ENCODE measurements around the gene SPEM3. TPM values are rescaled to one million over a fixed set of nuclear protein-coding genes. Genes with fewer than 3 reads are reported as not detected.
A peak's percentile ranks its signal among the peaks of the same experiment; 100 is the strongest.

SPEM3 gene
- total and polyA plus RNA-seq, 2 of the 4 experiments (the other 2 are of a cell fraction) = not detected

DNA sequence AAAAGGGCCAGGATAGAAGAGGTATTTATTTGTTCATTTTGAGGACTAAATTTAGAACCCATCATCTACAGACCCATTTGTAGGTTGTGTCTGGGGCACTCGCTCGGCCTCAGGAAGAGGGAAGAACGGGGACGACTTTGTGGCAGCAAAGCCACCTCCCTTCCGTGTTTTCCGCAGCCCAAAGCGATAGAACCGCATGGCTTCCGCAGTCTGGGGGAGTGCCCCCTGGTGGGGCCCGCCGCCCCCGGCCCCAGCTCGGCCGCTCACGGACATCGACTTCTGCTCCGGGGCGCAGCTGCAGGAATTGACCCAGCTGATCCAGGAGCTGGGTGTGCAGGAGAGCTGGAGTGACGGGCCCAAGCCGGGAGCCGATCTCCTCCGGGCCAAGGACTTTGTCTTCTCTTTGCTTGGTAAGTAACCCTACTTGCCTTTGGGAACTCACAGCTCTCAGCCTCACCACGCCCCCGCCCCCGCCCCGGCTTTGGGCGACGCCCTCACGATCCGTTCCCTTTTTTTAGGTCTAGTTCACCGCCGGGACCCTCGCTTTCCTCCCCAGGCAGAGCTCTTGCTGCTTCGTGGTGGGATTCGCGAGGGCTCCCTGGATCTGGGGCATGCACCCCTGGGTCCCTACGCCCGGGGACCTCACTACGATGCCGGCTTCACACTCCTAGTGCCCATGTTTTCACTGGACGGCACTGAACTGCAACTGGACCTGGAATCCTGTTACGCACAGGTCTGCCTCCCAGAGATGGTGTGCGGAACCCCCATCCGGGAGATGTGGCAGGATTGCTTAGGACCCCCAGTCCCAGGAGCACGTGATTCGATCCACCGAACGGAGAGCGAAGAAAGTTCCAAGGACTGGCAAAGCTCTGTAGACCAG lies 7.3 kb downstream of the SPEM3 start:
- TF ChIP-seq RAD21 (IDR thresholded peaks at IDR 0.05; ENCODE audit: low read length) = no peak
- TF ChIP-seq, protein P1, sequence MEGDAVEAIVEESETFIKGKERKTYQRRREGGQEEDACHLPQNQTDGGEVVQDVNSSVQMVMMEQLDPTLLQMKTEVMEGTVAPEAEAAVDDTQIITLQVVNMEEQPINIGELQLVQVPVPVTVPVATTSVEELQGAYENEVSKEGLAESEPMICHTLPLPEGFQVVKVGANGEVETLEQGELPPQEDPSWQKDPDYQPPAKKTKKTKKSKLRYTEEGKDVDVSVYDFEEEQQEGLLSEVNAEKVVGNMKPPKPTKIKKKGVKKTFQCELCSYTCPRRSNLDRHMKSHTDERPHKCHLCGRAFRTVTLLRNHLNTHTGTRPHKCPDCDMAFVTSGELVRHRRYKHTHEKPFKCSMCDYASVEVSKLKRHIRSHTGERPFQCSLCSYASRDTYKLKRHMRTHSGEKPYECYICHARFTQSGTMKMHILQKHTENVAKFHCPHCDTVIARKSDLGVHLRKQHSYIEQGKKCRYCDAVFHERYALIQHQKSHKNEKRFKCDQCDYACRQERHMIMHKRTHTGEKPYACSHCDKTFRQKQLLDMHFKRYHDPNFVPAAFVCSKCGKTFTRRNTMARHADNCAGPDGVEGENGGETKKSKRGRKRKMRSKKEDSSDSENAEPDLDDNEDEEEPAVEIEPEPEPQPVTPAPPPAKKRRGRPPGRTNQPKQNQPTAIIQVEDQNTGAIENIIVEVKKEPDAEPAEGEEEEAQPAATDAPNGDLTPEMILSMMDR (conservative IDR thresholded peaks at IDR 0.05; ENCODE audit: low read depth, low read length) = 0 out of 2 replicates have a peak, but pooled peaks have one; percentile 8
- Histone ChIP-seq H3K27me3 (ENCODE audit: control insufficient read depth, insufficient read depth, low read length) (peaks cover 30% of the 10 kb centered on the region), H3K9me3 (ENCODE audit: control insufficient read depth, insufficient read depth, low read length) (no peaks in the 10 kb centered on the region), H2BK120ac (ENCODE audit: low read depth, low read length) (no peak overlapping the region), H3K56ac (ENCODE audit: extremely low read depth, insufficient read depth, low read length) (no peak overlapping the region), H3K4me2 (ENCODE audit: low read depth, low read length) (peak overlapping the region; percentile 68), H3K27ac (ENCODE audit: insufficient read depth, low read length) (no peak overlapping the region), H3K79me1 (ENCODE audit: low read depth in 1 of 2, low read length in 2 of 2) (peaks cover 0 to 2% of the 10 kb centered on the region in 2 experiments; a peak in 1 of 4 replicates), H2AFZ (replicated peaks; ENCODE audit: low read length, poor library complexity) (peak overlapping the region; percentile 81), H4K8ac (ENCODE audit: low read depth in 2 of 2, low read length in 2 of 2) (peak overlapping the region; percentile 42 to 66; a peak in 3 of 4 replicates), H2BK5ac (ENCODE audit: low read depth, low read length, poor library complexity, severe bottlenecking) (no peak overlapping the region), H2AK5ac (ENCODE audit: low read depth, low read length) (peak overlapping the region; percentile 74), H3K36me3 (ENCODE audit: control insufficient read depth, insufficient read depth, low read length) (no peaks in the 10 kb centered on the region), H3K4ac (ENCODE audit: low read depth, low read length) (peak overlapping the region; percentile 10; the same call in 1 of the 2 replicates), H2BK15ac (ENCODE audit: low read depth, low read length) (no peak overlapping the region), H4K5ac (ENCODE audit: low read depth, low read length) (peak overlapping the region; percentile 10; the same call in 1 of the 2 replicates), H3K18ac (ENCODE audit: low read depth, low read length) (no peak overlapping the region), H3K4me1 (ENCODE audit: control insufficient read depth, insufficient read depth, low read length) (peaks cover 8% of the 10 kb centered on the region), H3K14ac (replicated peaks; ENCODE audit: low read depth, low read length) (no peak overlapping the region), H4K91ac (ENCODE audit: insufficient read depth, low read depth, low read length) (no peak overlapping the region), H3K4me3 (ENCODE audit: insufficient read depth, low read depth, low read length) (peak overlapping the region; percentile 33), H2BK20ac (ENCODE audit: low read depth, low read length) (no peak overlapping the region), H3K9ac (ENCODE audit: low read depth, low read length) (peak overlapping the region; percentile 12; the same call in 1 of the 2 replicates), H4K20me1 (ENCODE audit: insufficient read depth, low read length) (peaks cover 3% of the 10 kb centered on the region; the same call in 1 of the 2 replicates), H2AK9ac (replicated peaks; ENCODE audit: low read depth, low read length, poor library complexity) (peak overlapping the region; percentile 18), H3K9me1 (ENCODE audit: insufficient read depth, low read length) (no peaks in the 10 kb centered on the region), H3K23ac (ENCODE audit: low read depth, low read length) (peak overlapping the region; percentile 54)
- 12% methylated on average over 37 of the region's 49 CpGs; no CpG with 5 or more reads in 1 of the 2 experiments for WGBS, 2 experiments (ENCODE audit: extremely low coverage in 2 of 2, insufficient read length in 1 of 2)
- intact Hi-C loops (cut with micrococcal nuclease) (loop anchor here (2.0 to 5.0 kb wide), 2 partner anchors 31 to 84 kb away; partner anchors contain the start of genes KCTD11 and TMEM256), dilution Hi-C loops (cut with HindIII; ENCODE audit: low sequenced_read_pairs, unreplicated experiment) (no loop called here), in situ Hi-C loops (cut with MboI; ENCODE audit: low sequenced_read_pairs) (no loop called here)
- BruUV-seq (replicated peaks) = no TSS peak
- ChIA-PET POLR2A (ENCODE audit: unreplicated experiment) (no interaction called here), CTCF (interaction anchor here (0.8 to 1.9 kb wide), 7 partner anchors 8 to 126 kb away, joined by 3 to 12 read pairs (median 6); partner anchors contain the start of genes SENP3 and TMEM256)
- no peak for DNase-seq
- ATAC-seq (ENCODE audit: low read depth) = no peak
